Glomerular visceral epithelial cell (primary cell): ENCODE measurements around the gene SERPINE2.
A peak's percentile ranks its signal among the peaks of the same experiment; 100 is the strongest.

Source experiments
- DNase-seq: peaks from one replicate; pipeline ENCODE4 v3.0.0-alpha.2; 2016; ENCODE audit errors: extremely low spot score

Gene SERPINE2

DNA sequence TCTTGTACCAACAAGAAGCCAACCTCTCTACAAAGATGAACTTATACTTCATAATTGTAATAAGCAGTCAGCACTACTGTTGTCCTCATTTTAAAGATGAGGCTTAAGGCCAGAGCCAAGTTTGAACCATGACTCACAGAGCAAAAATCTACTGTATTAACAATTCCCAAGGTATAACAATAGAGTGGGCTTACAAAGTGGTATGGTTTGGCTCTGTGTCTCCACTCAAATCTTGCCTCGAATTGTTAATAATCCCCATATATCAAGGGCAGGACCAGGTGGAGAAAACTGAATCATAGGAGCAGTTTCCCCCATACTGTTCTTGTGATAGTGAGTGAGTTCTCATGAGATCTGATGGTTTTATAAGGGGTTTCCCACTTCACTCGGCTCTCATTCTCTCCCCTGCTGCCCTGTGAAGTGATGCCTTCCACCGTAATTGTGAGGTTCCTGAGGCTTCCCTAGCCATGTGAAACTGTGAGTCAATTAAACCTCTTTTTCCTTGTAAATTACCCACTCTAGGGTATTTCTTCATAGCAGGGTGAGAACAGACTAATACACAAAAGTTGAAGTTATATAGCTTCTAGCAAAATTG, 62.4 kb downstream of the SERPINE2 start:
- DNase-seq, result peak; percentile 23

GRCh38 chr2:223973606-223974005, 65.5 kb downstream of the SERPINE2 start:
- no peak for DNase-seq

DNA sequence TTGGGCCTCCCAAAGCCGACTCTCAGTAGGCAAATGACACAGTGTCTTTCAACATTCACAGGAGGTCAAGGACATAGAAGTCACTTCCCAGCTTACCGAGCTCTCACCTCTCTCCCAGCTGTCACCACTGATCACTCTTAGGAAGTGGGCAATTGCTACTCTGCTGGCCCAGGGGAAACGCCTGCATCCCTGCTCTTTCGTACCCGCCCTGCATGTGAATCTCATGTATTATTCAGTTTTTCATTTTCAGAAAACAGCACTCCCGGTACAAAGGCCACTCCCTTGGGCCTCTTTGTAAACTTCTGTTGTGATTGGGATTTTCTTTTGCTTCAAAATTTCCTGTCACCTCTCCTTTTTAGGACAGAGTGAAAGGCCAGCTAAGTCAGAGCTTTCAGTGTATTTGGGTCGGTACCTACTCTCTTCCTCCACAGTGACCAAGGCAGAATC, 66.4 kb downstream of the SERPINE2 start:
- DNase-seq, result no peak

DNA sequence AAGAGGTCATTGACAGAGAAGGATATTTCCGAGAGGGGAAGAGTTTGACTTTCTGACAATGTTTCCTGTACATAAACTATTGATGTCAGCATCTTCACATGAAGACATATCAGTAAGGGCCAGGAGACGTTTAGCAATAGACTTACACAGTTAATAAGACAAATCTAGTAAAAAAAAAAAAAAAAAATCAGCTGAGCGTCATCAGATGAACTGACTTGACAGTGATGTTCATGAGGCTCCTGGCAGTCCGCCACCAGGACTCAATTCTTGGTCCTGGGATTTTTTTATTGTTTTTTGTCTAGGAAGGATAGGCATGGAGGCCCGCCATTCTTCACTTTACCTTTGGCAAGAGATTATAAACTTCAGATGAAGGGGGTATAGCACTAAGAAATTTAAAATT, 67.4 kb downstream of the SERPINE2 start:
- DNase-seq, result no peak

GRCh38 chr2:223970343-223971128, 68.5 kb downstream of the SERPINE2 start:
- DNase-seq, result peak; percentile 67

GRCh38 chr2:223969856-223970255, 69.2 kb downstream of the SERPINE2 start:
- no peak for DNase-seq

GRCh38 chr2:223969315-223969714, 69.8 kb downstream of the SERPINE2 start:
- DNase-seq, result no peak

DNA sequence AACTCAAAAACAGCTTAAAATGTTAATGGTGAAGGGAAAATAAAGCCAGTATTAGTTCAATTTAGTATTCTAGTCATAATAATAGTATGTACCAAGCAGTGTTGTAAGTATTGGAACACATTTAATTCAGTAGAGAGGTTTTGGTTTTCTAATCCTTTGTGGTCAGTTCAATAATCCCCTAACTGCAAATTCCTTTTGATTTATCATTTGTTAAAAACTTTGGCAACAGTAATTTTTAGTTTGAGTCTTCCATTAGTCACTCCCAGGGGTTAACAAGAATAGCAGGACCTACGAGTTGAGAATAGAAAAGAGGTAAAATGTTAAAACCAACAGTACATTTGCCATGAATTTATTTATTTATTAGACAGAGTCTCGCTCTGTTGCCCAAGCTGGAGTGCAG, 71.1 kb downstream of the SERPINE2 start:
- DNase-seq, result no peak

DNA sequence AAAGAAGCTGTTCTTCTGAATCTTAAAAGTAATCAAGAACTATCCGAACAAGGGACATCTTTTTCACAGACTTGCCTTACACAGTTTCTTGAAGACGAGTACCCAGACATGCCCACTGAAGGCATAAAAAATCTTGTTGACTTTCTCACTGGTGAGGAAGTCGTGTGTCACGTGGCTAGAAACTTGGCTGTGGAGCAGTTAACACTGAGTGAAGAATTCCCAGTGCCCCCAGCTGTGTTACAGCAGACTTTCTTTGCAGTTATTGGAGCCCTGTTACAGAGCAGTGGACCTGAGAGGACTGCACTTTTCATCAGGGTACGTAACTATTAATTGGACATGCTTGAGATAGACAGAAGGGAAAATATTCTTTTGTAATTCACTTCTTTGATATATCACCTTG, 79.4 kb downstream of the SERPINE2 start:
- DNase-seq, result peak; percentile 53

GRCh38 chr2:223957092-223957851, 81.8 kb downstream of the SERPINE2 start, which contains the start of gene MRPL44:
Gene MRPL44, plus strand, starts transcription at chr2:223957463. Its CDS starts 10 bp downstream, at chr2:223957473.
- DNase-seq, result peak; percentile 95

- no peak for DNase-seq
Measured at GRCh38 chr2:223956300-223956699, 82.8 kb downstream of the SERPINE2 start.

DNA sequence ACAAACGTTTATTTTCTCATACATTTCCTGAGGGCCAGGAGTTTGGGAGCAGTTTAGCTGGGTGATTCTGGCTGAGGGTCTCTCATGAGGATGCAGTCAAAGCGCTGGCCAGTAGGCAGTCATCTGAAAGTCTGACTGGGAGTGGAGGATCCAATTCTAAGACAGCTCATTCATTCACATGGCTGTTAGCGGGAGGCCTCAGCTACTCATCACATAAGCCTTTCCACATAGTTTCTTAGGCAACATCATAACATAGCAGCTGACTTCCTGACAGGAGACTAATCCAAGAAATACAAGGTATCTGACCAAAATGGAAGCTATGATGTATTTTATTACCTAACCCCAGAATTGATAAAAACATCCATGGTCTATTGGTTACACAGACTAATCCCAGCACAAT, 84.7 kb downstream of the SERPINE2 start:
- peak; percentile 42 for DNase-seq

- DNase-seq, result no peak
Measured at GRCh38 chr2:223952280-223952968, 86.7 kb downstream of the SERPINE2 start.

- no peak for DNase-seq
Measured at GRCh38 chr2:223950448-223951347, 88.4 kb downstream of the SERPINE2 start.

DNA sequence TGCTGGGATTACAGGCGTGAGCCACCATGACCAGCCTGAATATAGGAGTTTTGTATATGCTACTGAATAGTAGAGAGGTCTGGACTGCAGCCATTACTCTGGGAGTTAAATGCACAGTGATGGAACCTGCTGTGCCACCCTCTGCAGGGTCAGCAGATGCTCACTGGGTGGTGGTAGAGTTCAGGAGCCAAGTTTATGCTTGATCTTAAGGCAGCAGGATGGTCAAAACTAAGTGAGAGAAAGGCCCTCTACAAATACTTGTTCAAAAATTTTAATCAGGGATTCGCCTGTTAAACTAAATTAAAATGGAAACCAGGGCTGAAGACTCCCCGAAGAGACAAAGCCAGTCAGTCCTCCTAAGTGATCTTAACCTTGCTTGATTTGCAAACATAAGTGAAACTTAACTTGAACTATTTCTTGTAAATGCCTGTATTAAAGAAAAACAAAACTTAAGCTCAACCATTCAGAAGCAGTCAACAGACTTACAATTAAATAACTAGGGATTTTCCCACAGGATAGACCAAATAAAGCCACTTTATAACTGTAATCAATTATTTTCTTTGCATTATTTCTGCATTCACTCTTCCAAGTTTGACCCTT, 89.7 kb downstream of the SERPINE2 start:
- no peak for DNase-seq

GRCh38 chr2:223947711-223948205, 91.3 kb downstream of the SERPINE2 start:
- DNase-seq, result no peak

GRCh38 chr2:223945755-223946154, 93.3 kb downstream of the SERPINE2 start:
- DNase-seq, result no peak

DNA sequence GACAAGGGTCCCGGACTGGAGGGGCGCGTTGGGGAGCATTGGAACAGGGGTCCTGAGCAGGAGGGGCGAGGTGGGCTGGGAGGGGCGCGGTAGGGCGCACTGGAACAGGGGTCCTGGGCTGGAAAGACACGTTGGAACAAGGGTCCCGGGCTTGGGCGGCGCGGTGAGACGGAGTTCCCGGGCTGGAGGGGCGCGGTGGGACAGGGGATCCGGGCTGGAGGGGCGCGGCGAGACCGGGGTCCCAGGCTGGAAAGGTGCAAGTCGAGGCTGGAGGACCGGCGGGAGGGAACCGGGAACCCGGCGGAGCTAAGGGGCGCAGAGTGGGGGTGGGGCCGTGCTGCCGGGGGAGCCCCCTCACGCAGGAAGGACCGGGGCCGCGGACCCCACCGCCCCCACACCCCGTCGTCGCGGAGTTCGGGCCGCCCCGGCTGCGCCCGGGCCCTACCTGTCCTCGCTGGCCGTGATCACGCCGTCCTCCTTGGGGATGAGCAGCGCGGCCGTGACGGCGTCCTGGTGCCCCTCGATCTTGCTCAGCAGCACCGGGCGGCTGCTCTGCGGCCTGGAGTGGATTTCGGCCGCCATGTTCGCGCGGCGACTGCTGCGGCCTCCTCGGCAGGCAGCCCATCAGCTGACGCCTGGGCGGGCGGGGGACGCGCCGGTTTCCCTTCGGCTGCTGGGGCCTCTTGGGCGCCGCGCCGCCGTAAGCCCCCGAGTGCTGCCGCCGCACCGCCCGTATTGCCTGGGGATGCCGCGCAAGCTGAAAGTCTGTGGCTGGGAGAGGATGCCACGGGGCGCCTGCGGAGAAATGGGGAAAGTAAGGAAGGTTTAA, 94.2 kb downstream of the SERPINE2 start, which contains the start of gene WDFY1:
Gene WDFY1 (minus strand): TSS at position 633 of the 829 bp plus-strand sequence. CDS start 51 bp downstream, at position 582.
- peak; percentile 91 for DNase-seq

GRCh38 chr2:223944166-223944702, 94.9 kb downstream of the SERPINE2 start:
- peak; percentile 35 for DNase-seq
